ENCODE measurements around the gene RAD51B.

RAD51B gene

GRCh38 chr14:68261092-68261842, 441.7 kb downstream of the RAD51B start:
- no peaks in the 10 kb centered on the region for H3K4me1 Mint-ChIP-seq (ENCODE audit: low read depth in 2 of 2)
- no peaks in the 10 kb centered on the region for H3K9me3 Mint-ChIP-seq
- H3K27ac Mint-ChIP-seq, result no peak overlapping the region
- DNase-seq, result no peak
- H3K4me3 Mint-ChIP-seq, result no peak overlapping the region
- no peaks in the 10 kb centered on the region for H3K27me3 Mint-ChIP-seq
- no peak for ATAC-seq (replicated peaks)
- H3K36me3 Mint-ChIP-seq (ENCODE audit: insufficient read depth), result no peaks in the 10 kb centered on the region

- H3K9me3 Mint-ChIP-seq, result no peaks in the 10 kb centered on the region
- ATAC-seq (replicated peaks) (no peak), DNase-seq (no peak)
- no peaks in the 10 kb centered on the region for H3K36me3 Mint-ChIP-seq (ENCODE audit: insufficient read depth)
- H3K4me3 Mint-ChIP-seq, result no peak overlapping the region
- no peak overlapping the region for H3K27ac Mint-ChIP-seq
- H3K4me1 Mint-ChIP-seq (ENCODE audit: low read depth in 2 of 2), result no peaks in the 10 kb centered on the region
- H3K27me3 Mint-ChIP-seq, result no peaks in the 10 kb centered on the region
Observed at GRCh38 chr14:68262567-68262966, 443.0 kb downstream of the RAD51B start.

GRCh38 chr14:68263563-68264259, 444.1 kb downstream of the RAD51B start:
- H3K9me3 Mint-ChIP-seq, result no peaks in the 10 kb centered on the region
- peaks cover 10% of the 10 kb centered on the region in 2 donors for H3K4me1 Mint-ChIP-seq (ENCODE audit: low read depth in 2 of 2)
- H3K27ac Mint-ChIP-seq, result no peak overlapping the region
- no peak for DNase-seq
- no peaks in the 10 kb centered on the region for H3K36me3 Mint-ChIP-seq (ENCODE audit: insufficient read depth)
- ATAC-seq (replicated peaks), result no peak
- H3K27me3 Mint-ChIP-seq, result no peaks in the 10 kb centered on the region
- no peak overlapping the region for H3K4me3 Mint-ChIP-seq

- no peaks in the 10 kb centered on the region for H3K36me3 Mint-ChIP-seq (ENCODE audit: insufficient read depth)
- no peak overlapping the region for H3K4me3 Mint-ChIP-seq
- ATAC-seq (replicated peaks) (no peak), DNase-seq (no peak)
- H3K4me1 Mint-ChIP-seq (ENCODE audit: low read depth in 2 of 2), result peaks cover 14 to 15% of the 10 kb centered on the region in 2 donors
- peak overlapping the region in 1 of 2 donors; percentile 10 for H3K27ac Mint-ChIP-seq
- H3K9me3 Mint-ChIP-seq, result no peaks in the 10 kb centered on the region
- no peaks in the 10 kb centered on the region for H3K27me3 Mint-ChIP-seq
Observed at GRCh38 chr14:68264260-68264569, 444.6 kb downstream of the RAD51B start.

- ATAC-seq (replicated peaks) (no peak), DNase-seq (no peak)
- Mint-ChIP-seq H3K27me3 (no peaks in the 10 kb centered on the region), H3K36me3 (ENCODE audit: insufficient read depth) (no peaks in the 10 kb centered on the region), H3K27ac (no peak overlapping the region), H3K4me3 (no peak overlapping the region), H3K9me3 (no peaks in the 10 kb centered on the region), H3K4me1 (ENCODE audit: low read depth in 2 of 2) (peaks cover 21 to 24% of the 10 kb centered on the region in 2 donors)
Observed at GRCh38 chr14:68266998-68267397, 447.4 kb downstream of the RAD51B start.

- ATAC-seq (replicated peaks) (peak; percentile 48), DNase-seq (no peak)
- peaks cover 21 to 24% of the 10 kb centered on the region in 2 donors for H3K4me1 Mint-ChIP-seq (ENCODE audit: low read depth in 2 of 2)
Observed at GRCh38 chr14:68268197-68268596, 448.6 kb downstream of the RAD51B start.

GRCh38 chr14:68268719-68269118, 449.1 kb downstream of the RAD51B start:
- H3K36me3 Mint-ChIP-seq (ENCODE audit: insufficient read depth), result no peaks in the 10 kb centered on the region
- peak overlapping the region; percentile 27 to 75 for H3K27ac Mint-ChIP-seq
- H3K9me3 Mint-ChIP-seq, result no peaks in the 10 kb centered on the region
- ATAC-seq (replicated peaks) (peak; percentile 86), DNase-seq (peak in 1 of 3 experiments; percentile 13)
- peaks cover 21 to 24% of the 10 kb centered on the region in 2 donors for H3K4me1 Mint-ChIP-seq (ENCODE audit: low read depth in 2 of 2)
- H3K4me3 Mint-ChIP-seq, result peak overlapping the region; percentile 24 to 59
- no peaks in the 10 kb centered on the region for H3K27me3 Mint-ChIP-seq

More at GRCh38 chr14:68268197-68268596, 448.6 kb downstream of the RAD51B start:
- no peaks in the 10 kb centered on the region for H3K36me3 Mint-ChIP-seq (ENCODE audit: insufficient read depth)
- H3K9me3 Mint-ChIP-seq, result no peaks in the 10 kb centered on the region
- H3K27ac Mint-ChIP-seq, result peak overlapping the region; percentile 27 to 75
- no peaks in the 10 kb centered on the region for H3K27me3 Mint-ChIP-seq
- peak overlapping the region; percentile 24 to 59 for H3K4me3 Mint-ChIP-seq

- DNase-seq (no peak), ATAC-seq (replicated peaks) (no peak)
- Mint-ChIP-seq H3K27me3 (no peaks in the 10 kb centered on the region), H3K9me3 (no peaks in the 10 kb centered on the region), H3K27ac (peak overlapping the region; percentile 27 to 75), H3K4me1 (ENCODE audit: low read depth in 2 of 2) (peaks cover 21 to 24% of the 10 kb centered on the region in 2 donors), H3K36me3 (ENCODE audit: insufficient read depth) (no peaks in the 10 kb centered on the region), H3K4me3 (peak overlapping the region in 1 of 2 donors; percentile 24)
Observed at GRCh38 chr14:68269136-68269927, 449.8 kb downstream of the RAD51B start.

- Mint-ChIP-seq H3K4me3 (no peak overlapping the region), H3K4me1 (ENCODE audit: low read depth in 2 of 2) (peaks cover 30% of the 10 kb centered on the region in 2 donors), H3K27ac (peak overlapping the region; percentile 27 to 75), H3K9me3 (no peaks in the 10 kb centered on the region), H3K36me3 (ENCODE audit: insufficient read depth) (no peaks in the 10 kb centered on the region), H3K27me3 (no peaks in the 10 kb centered on the region)
- ATAC-seq (replicated peaks) (no peak), DNase-seq (no peak)
Observed at GRCh38 chr14:68270342-68270741, 450.8 kb downstream of the RAD51B start.

- Mint-ChIP-seq H3K27me3 (no peaks in the 10 kb centered on the region), H3K9me3 (no peaks in the 10 kb centered on the region), H3K36me3 (ENCODE audit: insufficient read depth) (no peaks in the 10 kb centered on the region), H3K27ac (no peak overlapping the region), H3K4me3 (no peak overlapping the region), H3K4me1 (ENCODE audit: low read depth in 2 of 2) (peaks cover 30 to 36% of the 10 kb centered on the region in 2 donors)
- DNase-seq (no peak), ATAC-seq (replicated peaks) (peak; percentile 24)
Observed at GRCh38 chr14:68271913-68272391, 452.4 kb downstream of the RAD51B start.

GRCh38 chr14:68273413-68273812, 453.8 kb downstream of the RAD51B start:
- no peaks in the 10 kb centered on the region for H3K36me3 Mint-ChIP-seq (ENCODE audit: insufficient read depth)
- ATAC-seq (replicated peaks) (no peak), DNase-seq (no peak)
- H3K4me1 Mint-ChIP-seq (ENCODE audit: low read depth in 2 of 2), result peaks cover 23 to 28% of the 10 kb centered on the region in 2 donors
- H3K9me3 Mint-ChIP-seq, result no peaks in the 10 kb centered on the region
- H3K27ac Mint-ChIP-seq, result no peak overlapping the region
- no peak overlapping the region for H3K4me3 Mint-ChIP-seq
- no peaks in the 10 kb centered on the region for H3K27me3 Mint-ChIP-seq

- Mint-ChIP-seq H3K36me3 (ENCODE audit: insufficient read depth) (no peaks in the 10 kb centered on the region), H3K9me3 (no peaks in the 10 kb centered on the region), H3K4me3 (no peak overlapping the region), H3K27me3 (no peaks in the 10 kb centered on the region), H3K27ac (peak overlapping the region; percentile 56 to 80), H3K4me1 (ENCODE audit: low read depth in 2 of 2) (peaks cover 11 to 19% of the 10 kb centered on the region in 2 donors)
- DNase-seq, result no peak
- ATAC-seq (replicated peaks), result no peak
Observed at GRCh38 chr14:68274725-68275124, 455.1 kb downstream of the RAD51B start.

Data from effector memory CD8-positive, alpha-beta T cell (primary cell).